HepG2 (cell line): ENCODE results near the gene C22orf31.

Experiments used
- GZF1 ChIP-seq: sonication (generic); formaldehyde crosslinking; IDR thresholded peaks from 2 replicates; pipeline ENCODE4 v1.5.1; 2020; ENCODE audit warnings: mild to moderate bottlenecking, missing genetic modification reagents
- MTA1 ChIP-seq: sonication (generic); formaldehyde crosslinking; IDR thresholded peaks from 2 replicates; pipeline ENCODE4 v1.4.0; 2020; ENCODE audit warnings: missing genetic modification reagents, mild to moderate bottlenecking, borderline replicate concordance
- MTA3 ChIP-seq: sonication (generic); formaldehyde crosslinking; IDR thresholded peaks from 2 replicates; pipeline ENCODE4 v1.4.0; 2020; ENCODE audit warnings: missing genetic modification reagents
- POLR2A ChIP-seq, 2 experiments: IDR thresholded peaks; 2 replicates each; pipeline ENCODE4 v1.6.1; 2011; ENCODE audit warnings: low read depth in 2 of 2, low read length in 2 of 2, mild to moderate bottlenecking in 1 of 2, moderate library complexity in 1 of 2; ENCODE audit not compliant: insufficient read depth in 1 of 2
- RBAK ChIP-seq: sonication (generic); formaldehyde crosslinking; IDR thresholded peaks from 2 replicates; pipeline ENCODE4 v1.5.1; 2020; ENCODE audit warnings: mild to moderate bottlenecking, missing genetic modification reagents
- SP2 ChIP-seq: sonication (generic); formaldehyde crosslinking; IDR thresholded peaks from 2 replicates; pipeline ENCODE4 v1.5.1; 2020; ENCODE audit warnings: mild to moderate bottlenecking, missing genetic modification reagents
- ZBTB8A ChIP-seq: sonication (generic); formaldehyde crosslinking; IDR thresholded peaks from 2 replicates; pipeline ENCODE4 v1.4.0; 2020; ENCODE audit warnings: mild to moderate bottlenecking, low read depth, missing genetic modification reagents, borderline replicate concordance
- ZNF274 ChIP-seq: sonication (generic); formaldehyde crosslinking; IDR thresholded peaks from 2 replicates; pipeline ENCODE4 v1.5.1; 2020; ENCODE audit warnings: mild to moderate bottlenecking, missing genetic modification reagents
- ZNF292 ChIP-seq: sonication (generic); formaldehyde crosslinking; IDR thresholded peaks from 2 replicates; pipeline ENCODE4 v1.8.1; 2022; ENCODE audit warnings: mild to moderate bottlenecking, low read depth, missing genetic modification reagents, borderline replicate concordance
- ZNF768 ChIP-seq: sonication (generic); formaldehyde crosslinking; IDR thresholded peaks from 2 replicates; pipeline ENCODE4 v1.4.0; 2020; ENCODE audit warnings: missing genetic modification reagents
- TF ChIP-seq, protein P1 (sequence below): sonication (generic); formaldehyde crosslinking; IDR thresholded peaks from 2 replicates; pipeline ENCODE4 v1.5.0; 2020; ENCODE audit warnings: mild to moderate bottlenecking, missing genetic modification reagents, moderate library complexity
- TF ChIP-seq, protein P2 (sequence below): sonication (generic); formaldehyde crosslinking; IDR thresholded peaks from 2 replicates; pipeline ENCODE4 v1.4.0; 2020; ENCODE audit warnings: low read depth, missing genetic modification reagents
- TF ChIP-seq, protein P3 (sequence below): sonication (generic); formaldehyde crosslinking; IDR thresholded peaks from 2 replicates; pipeline ENCODE4 v1.8.0; 2023; ENCODE audit warnings: mild to moderate bottlenecking, missing genetic modification reagents
- TF ChIP-seq, protein P4 (sequence below): sonication (generic); formaldehyde crosslinking; IDR thresholded peaks from 2 replicates; pipeline ENCODE4 v1.4.0; 2020; ENCODE audit warnings: mild to moderate bottlenecking, low read depth, missing genetic modification reagents

DNA sequence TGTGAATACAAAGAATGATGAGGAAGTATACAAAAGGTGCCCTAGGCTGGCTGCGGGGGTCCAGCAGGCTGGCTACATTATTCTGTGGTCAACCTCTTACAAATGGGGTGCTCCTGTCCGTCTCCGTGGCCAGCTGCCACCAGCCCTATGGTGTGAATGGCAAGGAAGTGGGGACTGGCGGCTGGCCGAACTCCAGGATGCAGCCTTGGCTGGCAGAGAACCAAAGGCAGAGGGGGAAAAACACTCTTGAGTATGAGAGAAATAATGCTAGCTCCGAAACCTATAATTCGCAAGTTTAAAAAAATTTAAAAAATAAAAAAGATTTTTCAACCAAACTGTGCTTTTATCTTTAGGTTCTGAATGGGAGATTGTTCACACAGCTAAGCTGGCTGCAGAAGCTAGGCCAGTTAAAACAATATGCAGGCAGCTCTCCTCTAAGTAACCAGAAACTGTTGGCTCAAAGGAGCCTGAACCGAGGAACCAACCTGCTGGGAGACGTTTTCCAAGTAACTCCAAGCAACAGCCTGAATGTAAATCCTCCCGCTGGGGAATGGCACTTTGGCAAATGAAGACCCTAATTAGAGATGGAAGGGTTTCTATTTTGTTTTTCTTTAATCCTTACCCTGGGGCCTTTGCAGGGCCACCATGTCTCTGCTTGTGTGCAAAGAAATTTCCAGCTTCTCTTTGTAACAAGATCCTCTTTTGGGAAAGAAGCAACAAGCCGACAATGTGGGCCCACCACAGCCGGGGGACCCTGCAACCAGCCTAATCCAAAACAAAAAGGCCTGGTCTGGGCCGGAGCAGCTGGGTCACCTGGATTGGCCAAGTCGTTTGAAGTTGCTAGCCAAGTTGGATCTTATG lies 50.2 kb downstream of the C22orf31 start:
- TF ChIP-seq POLR2A (IDR thresholded peaks at IDR 0.05; ENCODE audit: insufficient read depth in 1 of 2, low read depth in 2 of 2, low read length in 2 of 2), result no peak
- TF ChIP-seq, protein P1, sequence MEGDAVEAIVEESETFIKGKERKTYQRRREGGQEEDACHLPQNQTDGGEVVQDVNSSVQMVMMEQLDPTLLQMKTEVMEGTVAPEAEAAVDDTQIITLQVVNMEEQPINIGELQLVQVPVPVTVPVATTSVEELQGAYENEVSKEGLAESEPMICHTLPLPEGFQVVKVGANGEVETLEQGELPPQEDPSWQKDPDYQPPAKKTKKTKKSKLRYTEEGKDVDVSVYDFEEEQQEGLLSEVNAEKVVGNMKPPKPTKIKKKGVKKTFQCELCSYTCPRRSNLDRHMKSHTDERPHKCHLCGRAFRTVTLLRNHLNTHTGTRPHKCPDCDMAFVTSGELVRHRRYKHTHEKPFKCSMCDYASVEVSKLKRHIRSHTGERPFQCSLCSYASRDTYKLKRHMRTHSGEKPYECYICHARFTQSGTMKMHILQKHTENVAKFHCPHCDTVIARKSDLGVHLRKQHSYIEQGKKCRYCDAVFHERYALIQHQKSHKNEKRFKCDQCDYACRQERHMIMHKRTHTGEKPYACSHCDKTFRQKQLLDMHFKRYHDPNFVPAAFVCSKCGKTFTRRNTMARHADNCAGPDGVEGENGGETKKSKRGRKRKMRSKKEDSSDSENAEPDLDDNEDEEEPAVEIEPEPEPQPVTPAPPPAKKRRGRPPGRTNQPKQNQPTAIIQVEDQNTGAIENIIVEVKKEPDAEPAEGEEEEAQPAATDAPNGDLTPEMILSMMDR (CRISPR knock-in tag), result no peak
- TF ChIP-seq SP2 (CRISPR knock-in tag), result no peak
- TF ChIP-seq MTA3 (CRISPR knock-in tag), result no peak
- no peak for TF ChIP-seq GZF1
- TF ChIP-seq, protein P2, sequence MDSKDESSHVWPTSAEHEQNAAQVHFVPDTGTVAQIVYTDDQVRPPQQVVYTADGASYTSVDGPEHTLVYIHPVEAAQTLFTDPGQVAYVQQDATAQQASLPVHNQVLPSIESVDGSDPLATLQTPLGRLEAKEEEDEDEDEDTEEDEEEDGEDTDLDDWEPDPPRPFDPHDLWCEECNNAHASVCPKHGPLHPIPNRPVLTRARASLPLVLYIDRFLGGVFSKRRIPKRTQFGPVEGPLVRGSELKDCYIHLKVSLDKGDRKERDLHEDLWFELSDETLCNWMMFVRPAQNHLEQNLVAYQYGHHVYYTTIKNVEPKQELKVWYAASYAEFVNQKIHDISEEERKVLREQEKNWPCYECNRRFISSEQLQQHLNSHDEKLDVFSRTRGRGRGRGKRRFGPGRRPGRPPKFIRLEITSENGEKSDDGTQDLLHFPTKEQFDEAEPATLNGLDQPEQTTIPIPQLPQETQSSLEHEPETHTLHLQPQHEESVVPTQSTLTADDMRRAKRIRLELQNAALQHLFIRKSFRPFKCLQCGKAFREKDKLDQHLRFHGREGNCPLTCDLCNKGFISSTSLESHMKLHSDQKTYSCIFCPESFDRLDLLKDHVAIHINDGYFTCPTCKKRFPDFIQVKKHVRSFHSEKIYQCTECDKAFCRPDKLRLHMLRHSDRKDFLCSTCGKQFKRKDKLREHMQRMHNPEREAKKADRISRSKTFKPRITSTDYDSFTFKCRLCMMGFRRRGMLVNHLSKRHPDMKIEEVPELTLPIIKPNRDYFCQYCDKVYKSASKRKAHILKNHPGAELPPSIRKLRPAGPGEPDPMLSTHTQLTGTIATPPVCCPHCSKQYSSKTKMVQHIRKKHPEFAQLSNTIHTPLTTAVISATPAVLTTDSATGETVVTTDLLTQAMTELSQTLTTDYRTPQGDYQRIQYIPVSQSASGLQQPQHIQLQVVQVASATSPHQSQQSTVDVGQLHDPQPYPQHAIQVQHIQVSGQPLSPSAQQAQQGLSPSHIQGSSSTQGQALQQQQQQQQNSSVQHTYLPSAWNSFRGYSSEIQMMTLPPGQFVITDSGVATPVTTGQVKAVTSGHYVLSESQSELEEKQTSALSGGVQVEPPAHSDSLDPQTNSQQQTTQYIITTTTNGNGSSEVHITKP (CRISPR knock-in tag), result no peak
- TF ChIP-seq ZNF274 (CRISPR knock-in tag), result no peak
- TF ChIP-seq ZNF292 (CRISPR knock-in tag), result no peak
- TF ChIP-seq MTA1 (CRISPR knock-in tag), result no peak
- no peak for TF ChIP-seq RBAK (CRISPR knock-in tag)
- no peak for TF ChIP-seq ZBTB8A (CRISPR knock-in tag)
- no peak for TF ChIP-seq ZNF768
- TF ChIP-seq, protein P3, sequence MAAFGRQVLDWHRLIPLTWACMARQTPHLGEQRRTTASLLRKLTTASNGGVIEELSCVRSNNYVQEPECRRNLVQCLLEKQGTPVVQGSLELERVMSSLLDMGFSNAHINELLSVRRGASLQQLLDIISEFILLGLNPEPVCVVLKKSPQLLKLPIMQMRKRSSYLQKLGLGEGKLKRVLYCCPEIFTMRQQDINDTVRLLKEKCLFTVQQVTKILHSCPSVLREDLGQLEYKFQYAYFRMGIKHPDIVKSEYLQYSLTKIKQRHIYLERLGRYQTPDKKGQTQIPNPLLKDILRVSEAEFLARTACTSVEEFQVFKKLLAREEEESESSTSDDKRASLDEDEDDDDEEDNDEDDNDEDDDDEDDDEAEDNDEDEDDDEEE (CRISPR knock-in tag), result no peak
- TF ChIP-seq, protein P4, sequence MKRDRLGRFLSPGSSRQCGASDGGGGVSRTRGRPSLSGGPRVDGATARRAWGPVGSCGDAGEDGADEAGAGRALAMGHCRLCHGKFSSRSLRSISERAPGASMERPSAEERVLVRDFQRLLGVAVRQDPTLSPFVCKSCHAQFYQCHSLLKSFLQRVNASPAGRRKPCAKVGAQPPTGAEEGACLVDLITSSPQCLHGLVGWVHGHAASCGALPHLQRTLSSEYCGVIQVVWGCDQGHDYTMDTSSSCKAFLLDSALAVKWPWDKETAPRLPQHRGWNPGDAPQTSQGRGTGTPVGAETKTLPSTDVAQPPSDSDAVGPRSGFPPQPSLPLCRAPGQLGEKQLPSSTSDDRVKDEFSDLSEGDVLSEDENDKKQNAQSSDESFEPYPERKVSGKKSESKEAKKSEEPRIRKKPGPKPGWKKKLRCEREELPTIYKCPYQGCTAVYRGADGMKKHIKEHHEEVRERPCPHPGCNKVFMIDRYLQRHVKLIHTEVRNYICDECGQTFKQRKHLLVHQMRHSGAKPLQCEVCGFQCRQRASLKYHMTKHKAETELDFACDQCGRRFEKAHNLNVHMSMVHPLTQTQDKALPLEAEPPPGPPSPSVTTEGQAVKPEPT (CRISPR knock-in tag), result no peak
